ENCODE measurements around the gene RBM20. TPM values are rescaled to one million over a fixed set of nuclear protein-coding genes. Genes with fewer than 3 reads are reported as not detected.

The RBM20 gene
- total and polyA plus RNA-seq, 10 of the 15 experiments (the other 5 are each of a cell fraction or from before 2014, with no cell fraction given), result 0.04 to 0.26 (median 0.15) TPM

DNA sequence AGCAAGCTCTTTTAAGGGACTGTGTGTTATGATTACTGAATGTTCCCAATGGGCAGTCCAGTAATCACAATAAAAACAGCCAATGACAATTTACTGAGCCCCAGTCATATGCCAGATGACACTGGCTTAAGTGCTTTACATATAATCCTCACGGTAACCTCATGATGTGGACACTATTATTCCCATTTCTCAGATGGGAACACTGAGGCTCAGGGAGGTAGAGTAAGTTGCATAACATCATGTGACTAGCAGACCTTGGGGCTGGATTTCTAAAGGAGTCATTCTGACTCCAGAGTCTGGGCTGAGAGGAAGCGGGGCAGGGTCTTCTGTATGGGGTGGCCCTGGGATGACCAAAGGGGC is 7.6 kb upstream of the RBM20 start (continued):
- TF ChIP-seq, protein P1, sequence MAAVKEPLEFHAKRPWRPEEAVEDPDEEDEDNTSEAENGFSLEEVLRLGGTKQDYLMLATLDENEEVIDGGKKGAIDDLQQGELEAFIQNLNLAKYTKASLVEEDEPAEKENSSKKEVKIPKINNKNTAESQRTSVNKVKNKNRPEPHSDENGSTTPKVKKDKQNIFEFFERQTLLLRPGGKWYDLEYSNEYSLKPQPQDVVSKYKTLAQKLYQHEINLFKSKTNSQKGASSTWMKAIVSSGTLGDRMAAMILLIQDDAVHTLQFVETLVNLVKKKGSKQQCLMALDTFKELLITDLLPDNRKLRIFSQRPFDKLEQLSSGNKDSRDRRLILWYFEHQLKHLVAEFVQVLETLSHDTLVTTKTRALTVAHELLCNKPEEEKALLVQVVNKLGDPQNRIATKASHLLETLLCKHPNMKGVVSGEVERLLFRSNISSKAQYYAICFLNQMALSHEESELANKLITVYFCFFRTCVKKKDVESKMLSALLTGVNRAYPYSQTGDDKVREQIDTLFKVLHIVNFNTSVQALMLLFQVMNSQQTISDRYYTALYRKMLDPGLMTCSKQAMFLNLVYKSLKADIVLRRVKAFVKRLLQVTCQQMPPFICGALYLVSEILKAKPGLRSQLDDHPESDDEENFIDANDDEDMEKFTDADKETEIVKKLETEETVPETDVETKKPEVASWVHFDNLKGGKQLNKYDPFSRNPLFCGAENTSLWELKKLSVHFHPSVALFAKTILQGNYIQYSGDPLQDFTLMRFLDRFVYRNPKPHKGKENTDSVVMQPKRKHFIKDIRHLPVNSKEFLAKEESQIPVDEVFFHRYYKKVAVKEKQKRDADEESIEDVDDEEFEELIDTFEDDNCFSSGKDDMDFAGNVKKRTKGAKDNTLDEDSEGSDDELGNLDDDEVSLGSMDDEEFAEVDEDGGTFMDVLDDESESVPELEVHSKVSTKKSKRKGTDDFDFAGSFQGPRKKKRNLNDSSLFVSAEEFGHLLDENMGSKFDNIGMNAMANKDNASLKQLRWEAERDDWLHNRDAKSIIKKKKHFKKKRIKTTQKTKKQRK (IDR thresholded peaks at IDR 0.05; ENCODE audit: low read depth, low read length), result no peak
- no peak for TF ChIP-seq ZBED1 (IDR thresholded peaks at IDR 0.05; ENCODE audit: borderline replicate concordance)
- TF ChIP-seq MYB (IDR thresholded peaks at IDR 0.05; ENCODE audit: borderline replicate concordance, low read depth, low read length), result no peak
- no peak for TF ChIP-seq STAT3 (IDR thresholded peaks at IDR 0.05; ENCODE audit: low read depth, low read length)
- TF ChIP-seq EED (IDR thresholded peaks at IDR 0.05; ENCODE audit: low read depth), result no peak
- TF ChIP-seq, protein P2, sequence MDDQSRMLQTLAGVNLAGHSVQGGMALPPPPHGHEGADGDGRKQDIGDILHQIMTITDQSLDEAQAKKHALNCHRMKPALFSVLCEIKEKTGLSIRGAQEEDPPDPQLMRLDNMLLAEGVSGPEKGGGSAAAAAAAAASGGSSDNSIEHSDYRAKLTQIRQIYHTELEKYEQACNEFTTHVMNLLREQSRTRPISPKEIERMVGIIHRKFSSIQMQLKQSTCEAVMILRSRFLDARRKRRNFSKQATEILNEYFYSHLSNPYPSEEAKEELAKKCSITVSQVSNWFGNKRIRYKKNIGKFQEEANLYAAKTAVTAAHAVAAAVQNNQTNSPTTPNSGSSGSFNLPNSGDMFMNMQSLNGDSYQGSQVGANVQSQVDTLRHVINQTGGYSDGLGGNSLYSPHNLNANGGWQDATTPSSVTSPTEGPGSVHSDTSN (IDR thresholded peaks at IDR 0.05; ENCODE audit: insufficient replicate concordance, low read depth, low read length), result no peak
- TF ChIP-seq, protein P3, sequence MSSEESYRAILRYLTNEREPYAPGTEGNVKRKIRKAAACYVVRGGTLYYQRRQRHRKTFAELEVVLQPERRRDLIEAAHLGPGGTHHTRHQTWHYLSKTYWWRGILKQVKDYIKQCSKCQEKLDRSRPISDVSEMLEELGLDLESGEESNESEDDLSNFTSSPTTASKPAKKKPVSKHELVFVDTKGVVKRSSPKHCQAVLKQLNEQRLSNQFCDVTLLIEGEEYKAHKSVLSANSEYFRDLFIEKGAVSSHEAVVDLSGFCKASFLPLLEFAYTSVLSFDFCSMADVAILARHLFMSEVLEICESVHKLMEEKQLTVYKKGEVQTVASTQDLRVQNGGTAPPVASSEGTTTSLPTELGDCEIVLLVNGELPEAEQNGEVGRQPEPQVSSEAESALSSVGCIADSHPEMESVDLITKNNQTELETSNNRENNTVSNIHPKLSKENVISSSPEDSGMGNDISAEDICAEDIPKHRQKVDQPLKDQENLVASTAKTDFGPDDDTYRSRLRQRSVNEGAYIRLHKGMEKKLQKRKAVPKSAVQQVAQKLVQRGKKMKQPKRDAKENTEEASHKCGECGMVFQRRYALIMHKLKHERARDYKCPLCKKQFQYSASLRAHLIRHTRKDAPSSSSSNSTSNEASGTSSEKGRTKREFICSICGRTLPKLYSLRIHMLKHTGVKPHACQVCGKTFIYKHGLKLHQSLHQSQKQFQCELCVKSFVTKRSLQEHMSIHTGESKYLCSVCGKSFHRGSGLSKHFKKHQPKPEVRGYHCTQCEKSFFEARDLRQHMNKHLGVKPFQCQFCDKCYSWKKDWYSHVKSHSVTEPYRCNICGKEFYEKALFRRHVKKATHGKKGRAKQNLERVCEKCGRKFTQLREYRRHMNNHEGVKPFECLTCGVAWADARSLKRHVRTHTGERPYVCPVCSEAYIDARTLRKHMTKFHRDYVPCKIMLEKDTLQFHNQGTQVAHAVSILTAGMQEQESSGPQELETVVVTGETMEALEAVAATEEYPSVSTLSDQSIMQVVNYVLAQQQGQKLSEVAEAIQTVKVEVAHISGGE (CRISPR knock-in tag; IDR thresholded peaks at IDR 0.05), result no peak
- TF ChIP-seq, protein P4, sequence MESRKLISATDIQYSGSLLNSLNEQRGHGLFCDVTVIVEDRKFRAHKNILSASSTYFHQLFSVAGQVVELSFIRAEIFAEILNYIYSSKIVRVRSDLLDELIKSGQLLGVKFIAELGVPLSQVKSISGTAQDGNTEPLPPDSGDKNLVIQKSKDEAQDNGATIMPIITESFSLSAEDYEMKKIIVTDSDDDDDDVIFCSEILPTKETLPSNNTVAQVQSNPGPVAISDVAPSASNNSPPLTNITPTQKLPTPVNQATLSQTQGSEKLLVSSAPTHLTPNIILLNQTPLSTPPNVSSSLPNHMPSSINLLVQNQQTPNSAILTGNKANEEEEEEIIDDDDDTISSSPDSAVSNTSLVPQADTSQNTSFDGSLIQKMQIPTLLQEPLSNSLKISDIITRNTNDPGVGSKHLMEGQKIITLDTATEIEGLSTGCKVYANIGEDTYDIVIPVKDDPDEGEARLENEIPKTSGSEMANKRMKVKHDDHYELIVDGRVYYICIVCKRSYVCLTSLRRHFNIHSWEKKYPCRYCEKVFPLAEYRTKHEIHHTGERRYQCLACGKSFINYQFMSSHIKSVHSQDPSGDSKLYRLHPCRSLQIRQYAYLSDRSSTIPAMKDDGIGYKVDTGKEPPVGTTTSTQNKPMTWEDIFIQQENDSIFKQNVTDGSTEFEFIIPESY (IDR thresholded peaks at IDR 0.05), result no peak
- TF ChIP-seq FOS (IDR thresholded peaks at IDR 0.05; ENCODE audit: borderline replicate concordance, extremely low read depth, insufficient read length), result no peak

Data from GM12878 (cell line).